Measurements from ENCODE around the gene ZNF774.

- TF ChIP-seq, protein P1, sequence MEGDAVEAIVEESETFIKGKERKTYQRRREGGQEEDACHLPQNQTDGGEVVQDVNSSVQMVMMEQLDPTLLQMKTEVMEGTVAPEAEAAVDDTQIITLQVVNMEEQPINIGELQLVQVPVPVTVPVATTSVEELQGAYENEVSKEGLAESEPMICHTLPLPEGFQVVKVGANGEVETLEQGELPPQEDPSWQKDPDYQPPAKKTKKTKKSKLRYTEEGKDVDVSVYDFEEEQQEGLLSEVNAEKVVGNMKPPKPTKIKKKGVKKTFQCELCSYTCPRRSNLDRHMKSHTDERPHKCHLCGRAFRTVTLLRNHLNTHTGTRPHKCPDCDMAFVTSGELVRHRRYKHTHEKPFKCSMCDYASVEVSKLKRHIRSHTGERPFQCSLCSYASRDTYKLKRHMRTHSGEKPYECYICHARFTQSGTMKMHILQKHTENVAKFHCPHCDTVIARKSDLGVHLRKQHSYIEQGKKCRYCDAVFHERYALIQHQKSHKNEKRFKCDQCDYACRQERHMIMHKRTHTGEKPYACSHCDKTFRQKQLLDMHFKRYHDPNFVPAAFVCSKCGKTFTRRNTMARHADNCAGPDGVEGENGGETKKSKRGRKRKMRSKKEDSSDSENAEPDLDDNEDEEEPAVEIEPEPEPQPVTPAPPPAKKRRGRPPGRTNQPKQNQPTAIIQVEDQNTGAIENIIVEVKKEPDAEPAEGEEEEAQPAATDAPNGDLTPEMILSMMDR (IDR thresholded peaks at IDR 0.05) = no peak
- TF ChIP-seq POLR2A (IDR thresholded peaks at IDR 0.05) = no peak
Observed at GRCh38 chr15:90344662-90345061, 7.4 kb upstream of the ZNF774 start.
